HUES64 (cell line): ENCODE results near the gene TVP23A.

Source experiments
- H3K27ac ChIP-seq: 2 replicates; pipeline ENCODE4 v1.7.0; 2013; ENCODE audit warnings: low read depth, low read length, inconsistent platforms
- H3K27me3 ChIP-seq: 2 replicates; pipeline ENCODE4 v1.6.1; 2013; ENCODE audit warnings: mild to moderate bottlenecking, low read length; ENCODE audit not compliant: insufficient read depth
- H3K36me3 ChIP-seq: 2 replicates; pipeline ENCODE4 v1.6.1; 2013; ENCODE audit warnings: mild to moderate bottlenecking, low read length; ENCODE audit not compliant: insufficient read depth
- H3K4me1 ChIP-seq: 2 replicates; pipeline ENCODE4 v1.6.1; 2013; ENCODE audit warnings: mild to moderate bottlenecking, low read length, moderate library complexity; ENCODE audit not compliant: insufficient read depth
- H3K4me3 ChIP-seq: 2 replicates; pipeline ENCODE4 v1.5.1; 2013; ENCODE audit warnings: mild to moderate bottlenecking, low read length, moderate library complexity
- H3K9ac ChIP-seq: 2 replicates; pipeline ENCODE4 v1.6.1; 2013; ENCODE audit warnings: mild to moderate bottlenecking, low read depth, low read length
- H3K9me3 ChIP-seq: 2 replicates; pipeline ENCODE4 v1.6.1; 2013; ENCODE audit warnings: low read depth, low read length; ENCODE audit not compliant: insufficient read depth
- WGBS: fragments of 150-250, 120-280 bp; methylation state at CpG from one replicate; pipeline ENCODE4 v1.1.7; 2013; ENCODE audit warnings: missing lambda C conversion rate; 5-methylcytosine and 5-hydroxymethylcytosine counted together

Gene TVP23A

DNA sequence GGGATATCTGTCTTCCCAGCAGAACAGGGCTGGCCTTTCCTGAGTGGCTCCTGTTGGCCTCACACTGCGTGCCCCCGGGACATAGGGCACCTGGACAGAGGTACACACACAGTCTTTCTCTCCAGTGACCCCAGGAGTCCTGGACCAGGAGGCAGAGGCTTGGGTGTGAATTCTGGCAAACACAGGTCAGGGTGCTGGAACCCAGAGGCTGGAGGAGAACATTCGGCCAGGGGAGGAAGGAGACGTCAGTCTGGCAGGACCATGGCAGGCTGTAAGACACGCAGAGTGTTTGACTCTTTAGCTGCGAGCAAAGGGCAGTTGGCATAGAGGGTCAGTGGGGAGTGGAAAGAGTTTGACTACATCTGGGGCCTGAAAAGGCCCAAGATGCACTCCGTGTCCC lies 4.1 kb upstream of the TVP23A start:
- H3K27ac ChIP-seq: no peak overlapping the region

DNA sequence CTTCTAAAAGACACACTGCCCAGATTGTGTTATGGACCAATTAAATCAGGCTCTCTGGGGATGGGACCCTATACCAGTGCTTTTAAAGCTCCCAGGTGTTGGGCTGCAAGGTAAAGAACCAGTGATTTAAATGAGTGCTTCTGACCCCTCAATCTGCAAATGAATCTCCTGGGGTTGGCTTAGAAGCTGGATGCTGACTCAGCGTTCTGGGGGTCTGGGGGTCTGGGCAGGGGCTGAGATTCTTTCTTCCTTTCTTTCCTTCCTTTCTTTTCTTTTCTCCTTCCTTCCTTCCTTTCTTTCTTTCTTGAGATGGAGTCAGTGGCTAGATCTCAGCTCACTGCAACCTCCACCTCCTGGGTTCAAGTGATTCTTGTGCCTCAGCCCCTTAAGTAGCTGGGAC lies 2.0 kb upstream of the TVP23A start:
- Histone ChIP-seq H3K27me3 (peaks cover 11% of the 10 kb centered on the region), H3K4me3 (no peak overlapping the region), H3K36me3 (no peaks in the 10 kb centered on the region), H3K27ac (no peak overlapping the region), H3K9ac (no peak overlapping the region), H3K4me1 (no peaks in the 10 kb centered on the region), H3K9me3 (no peaks in the 10 kb centered on the region)
- 75% methylated on average over 1 of the region's 1 CpG for WGBS

More for the DNA sequence above, 4.1 kb upstream of the TVP23A start:
- 96% methylated on average over 7 of the region's 7 CpGs for WGBS
- peaks cover 6% of the 10 kb centered on the region for H3K27me3 ChIP-seq
- H3K4me3 ChIP-seq: no peak overlapping the region
- H3K9me3 ChIP-seq: no peaks in the 10 kb centered on the region
- no peak overlapping the region for H3K9ac ChIP-seq
- no peaks in the 10 kb centered on the region for H3K4me1 ChIP-seq
- no peaks in the 10 kb centered on the region for H3K36me3 ChIP-seq

DNA sequence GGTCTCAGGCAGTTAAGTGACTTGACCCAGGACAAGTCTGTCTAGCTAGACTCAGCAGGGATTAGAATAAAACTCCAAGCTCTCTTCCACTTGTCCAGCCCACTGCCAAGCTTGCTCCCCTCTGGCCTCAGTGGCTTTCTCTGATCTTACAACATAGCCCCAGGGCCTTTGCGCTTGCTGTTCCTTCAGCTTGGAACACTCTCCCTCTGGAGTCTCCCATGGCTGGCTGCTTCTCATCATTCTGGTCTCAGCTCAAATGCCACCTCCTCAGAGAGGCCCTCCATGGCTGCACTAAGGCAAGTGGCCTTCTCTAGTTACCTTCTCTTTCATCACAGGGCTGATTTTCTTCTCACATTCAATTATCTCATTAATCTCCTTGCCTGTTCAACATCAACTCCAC lies 1.1 kb downstream of the TVP23A start:
- H3K9me3 ChIP-seq: no peaks in the 10 kb centered on the region
- no peak overlapping the region for H3K9ac ChIP-seq
- peaks cover 11% of the 10 kb centered on the region for H3K27me3 ChIP-seq
- no peaks in the 10 kb centered on the region for H3K36me3 ChIP-seq
- peak overlapping the region; percentile 60 for H3K4me3 ChIP-seq
- H3K27ac ChIP-seq: no peak overlapping the region
- H3K4me1 ChIP-seq: no peaks in the 10 kb centered on the region
- 97% methylated on average over 1 of the region's 1 CpG for WGBS

- Histone ChIP-seq H3K9ac (no peak overlapping the region), H3K4me1 (no peaks in the 10 kb centered on the region), H3K9me3 (no peaks in the 10 kb centered on the region), H3K4me3 (no peak overlapping the region), H3K27ac (no peak overlapping the region), H3K36me3 (no peaks in the 10 kb centered on the region), H3K27me3 (peaks cover 9% of the 10 kb centered on the region)
- WGBS: 82% methylated on average over 4 of the region's 4 CpGs
These were observed 5.5 kb downstream of the TVP23A start for GRCh38 chr16:10813099-10813455.

DNA sequence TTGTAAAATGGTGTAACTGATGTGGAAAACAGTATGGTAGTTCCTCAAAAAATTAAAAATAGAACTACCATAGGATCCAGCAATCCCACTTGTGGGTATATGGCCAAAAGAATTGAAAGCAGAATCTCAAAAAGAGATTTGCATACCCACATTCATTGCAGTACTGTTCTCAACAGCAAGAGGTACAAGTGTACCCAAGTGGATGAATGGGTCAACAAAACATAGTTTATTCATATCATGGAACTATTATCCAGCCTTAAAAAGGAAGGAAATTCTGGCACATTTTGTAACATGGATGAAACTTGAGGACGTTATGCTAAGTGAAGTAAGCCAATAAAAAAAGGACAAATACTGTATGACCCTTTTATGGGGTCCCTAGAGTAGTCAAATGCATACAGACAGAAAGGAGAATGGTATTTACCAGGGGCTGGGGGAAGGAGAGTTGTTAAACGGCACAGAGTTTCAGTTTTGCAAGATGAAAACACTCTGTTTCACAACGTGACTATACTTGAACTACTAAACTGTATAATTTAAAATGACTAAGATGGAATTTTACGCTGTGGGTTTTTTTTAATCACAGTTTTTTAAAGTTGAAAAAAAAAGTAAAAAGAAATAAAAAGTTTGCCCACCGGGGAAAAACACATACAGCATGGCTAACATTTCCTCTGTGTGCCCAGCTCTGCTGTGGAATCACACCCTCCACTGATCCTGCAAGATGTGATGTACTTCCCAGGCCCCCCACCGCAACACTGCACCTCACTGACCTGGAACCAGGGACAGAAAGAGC lies 6.1 kb downstream of the TVP23A start:
- Histone ChIP-seq H3K9ac (no peak overlapping the region), H3K27me3 (peaks cover 4% of the 10 kb centered on the region; the same call in 1 of the 2 replicates), H3K27ac (no peak overlapping the region), H3K9me3 (no peaks in the 10 kb centered on the region), H3K36me3 (no peaks in the 10 kb centered on the region), H3K4me3 (no peak overlapping the region), H3K4me1 (no peaks in the 10 kb centered on the region)
- over 99% methylated on average over 4 of the region's 6 CpGs for WGBS

DNA sequence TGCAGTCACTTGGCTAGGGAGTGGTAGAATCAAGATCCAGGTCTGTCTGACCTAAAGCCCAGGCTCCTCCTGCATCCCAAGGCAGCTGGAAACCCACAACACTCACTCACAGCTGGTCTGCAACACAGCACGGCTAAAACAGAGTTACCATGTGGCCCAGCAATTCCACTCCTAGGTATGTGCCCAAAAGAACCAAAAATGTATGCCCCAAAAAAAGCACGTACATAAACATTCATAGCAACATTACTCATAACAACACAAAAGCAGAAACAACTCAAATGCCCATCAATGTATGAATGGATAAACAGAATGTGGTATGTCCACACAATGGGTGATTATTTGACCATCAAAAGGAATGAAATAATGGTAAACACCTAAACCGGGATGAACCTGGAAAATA lies 8.9 kb downstream of the TVP23A start:
- no peak overlapping the region for H3K27ac ChIP-seq
- H3K9ac ChIP-seq: no peak overlapping the region
- H3K4me1 ChIP-seq: no peaks in the 10 kb centered on the region
- H3K27me3 ChIP-seq: no peaks in the 10 kb centered on the region
- no peaks in the 10 kb centered on the region for H3K9me3 ChIP-seq
- H3K36me3 ChIP-seq: no peaks in the 10 kb centered on the region
- WGBS: 95% methylated on average over 3 of the region's 3 CpGs
- H3K4me3 ChIP-seq: no peak overlapping the region

GRCh38 chr16:10808850-10809249 lies 9.7 kb downstream of the TVP23A start:
- H3K4me1 ChIP-seq: no peaks in the 10 kb centered on the region
- no peak overlapping the region for H3K27ac ChIP-seq
- H3K36me3 ChIP-seq: no peaks in the 10 kb centered on the region
- H3K4me3 ChIP-seq: no peak overlapping the region
- no peak overlapping the region for H3K9ac ChIP-seq
- WGBS: 88% methylated on average over 3 of the region's 3 CpGs
- no peaks in the 10 kb centered on the region for H3K27me3 ChIP-seq
- H3K9me3 ChIP-seq: no peaks in the 10 kb centered on the region

DNA sequence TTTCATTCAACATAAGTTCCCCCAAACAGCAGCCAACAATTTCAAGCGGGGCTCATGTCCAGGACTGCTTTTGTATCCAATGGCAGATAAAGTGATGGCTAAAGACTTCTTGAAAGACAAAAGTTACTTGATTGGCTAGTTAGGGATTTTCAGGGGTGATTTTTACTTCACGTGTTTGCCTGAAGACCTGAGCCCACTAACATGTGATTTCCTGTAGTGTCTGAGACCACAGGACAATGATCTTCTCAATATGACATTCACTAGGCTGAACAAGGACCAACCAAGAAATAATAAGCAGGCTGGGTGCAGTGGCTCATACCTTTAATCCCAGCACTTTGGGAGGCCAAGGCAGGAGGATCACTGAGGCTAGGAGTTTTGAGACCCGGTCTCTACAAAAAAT lies 10.4 kb downstream of the TVP23A start:
- WGBS: 95% methylated on average over 3 of the region's 3 CpGs
- Histone ChIP-seq H3K4me1 (no peaks in the 10 kb centered on the region), H3K4me3 (no peak overlapping the region), H3K9ac (no peak overlapping the region), H3K27ac (no peak overlapping the region), H3K36me3 (no peaks in the 10 kb centered on the region), H3K9me3 (no peaks in the 10 kb centered on the region), H3K27me3 (no peaks in the 10 kb centered on the region)

GRCh38 chr16:10806698-10807097 lies 11.9 kb downstream of the TVP23A start:
- Histone ChIP-seq H3K27ac (no peak overlapping the region), H3K4me1 (no peaks in the 10 kb centered on the region), H3K36me3 (no peaks in the 10 kb centered on the region), H3K9me3 (no peaks in the 10 kb centered on the region), H3K9ac (no peak overlapping the region), H3K27me3 (no peaks in the 10 kb centered on the region), H3K4me3 (no peak overlapping the region)
- 95% methylated on average over 5 of the region's 6 CpGs for WGBS

DNA sequence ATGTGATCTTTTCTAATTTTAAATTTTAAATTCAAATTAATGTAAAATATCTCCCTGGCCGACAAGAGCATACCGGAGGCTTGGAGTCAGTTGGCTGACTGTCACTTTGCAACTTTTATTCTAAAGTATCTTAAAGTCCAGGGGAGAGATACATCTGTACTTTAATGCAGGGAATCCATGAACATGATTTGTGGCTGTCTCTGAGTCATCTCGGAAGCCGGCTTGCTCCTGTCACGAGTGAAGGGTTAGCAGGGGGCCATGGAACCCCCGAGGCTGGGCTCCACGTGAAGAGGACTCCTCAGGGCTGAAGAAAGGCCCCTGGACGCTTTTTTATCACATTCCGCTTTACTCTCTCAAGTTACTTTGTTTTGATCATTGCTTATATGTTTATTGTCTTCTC lies 13.3 kb downstream of the TVP23A start:
- H3K9me3 ChIP-seq: no peaks in the 10 kb centered on the region
- H3K9ac ChIP-seq: no peak overlapping the region
- H3K36me3 ChIP-seq: no peaks in the 10 kb centered on the region
- WGBS: 84% methylated on average over 9 of the region's 9 CpGs
- no peak overlapping the region for H3K27ac ChIP-seq
- no peak overlapping the region for H3K4me3 ChIP-seq
- no peaks in the 10 kb centered on the region for H3K4me1 ChIP-seq
- no peaks in the 10 kb centered on the region for H3K27me3 ChIP-seq

GRCh38 chr16:10799736-10800135 lies 18.9 kb downstream of the TVP23A start:
- H3K9ac ChIP-seq: no peak overlapping the region

DNA sequence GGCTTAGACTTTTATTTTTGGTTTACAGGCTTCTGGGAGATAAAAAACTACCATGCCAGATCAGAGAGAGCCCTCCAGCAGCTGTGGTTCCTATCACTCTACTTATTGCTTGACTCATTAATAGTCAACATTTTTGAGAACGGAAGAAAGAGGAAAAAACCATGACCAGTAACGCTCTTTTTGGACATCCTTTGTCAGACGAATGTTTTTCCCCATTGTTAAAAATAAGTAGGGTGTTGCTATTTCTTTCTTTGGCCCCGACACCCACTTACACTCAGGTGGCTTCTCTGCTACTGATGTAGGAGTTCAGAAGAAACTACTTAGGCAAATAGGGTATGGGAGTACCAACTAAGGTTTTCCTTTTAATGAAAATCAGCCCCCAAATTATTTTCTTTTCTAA lies 27.5 kb downstream of the TVP23A start:
- Histone ChIP-seq H3K4me3 (no peak overlapping the region), H3K4me1 (no peaks in the 10 kb centered on the region; the same call in 1 of the 2 replicates), H3K27ac (no peak overlapping the region), H3K9me3 (peaks cover 10% of the 10 kb centered on the region), H3K36me3 (no peaks in the 10 kb centered on the region), H3K27me3 (no peaks in the 10 kb centered on the region), H3K9ac (no peak overlapping the region)
- 100% methylated on average over 3 of the region's 4 CpGs for WGBS

More at GRCh38 chr16:10799736-10800135, 18.9 kb downstream of the TVP23A start:
- H3K36me3 ChIP-seq: no peaks in the 10 kb centered on the region
- H3K4me3 ChIP-seq: no peak overlapping the region
- no peaks in the 10 kb centered on the region for H3K9me3 ChIP-seq
- H3K27ac ChIP-seq: no peak overlapping the region
- 95% methylated on average over 2 of the region's 3 CpGs for WGBS
- no peaks in the 10 kb centered on the region for H3K4me1 ChIP-seq
- no peaks in the 10 kb centered on the region for H3K27me3 ChIP-seq
